ENCODE data around the gene RGPD6. TPM values are rescaled to one million over a fixed set of nuclear protein-coding genes. Genes with fewer than 3 reads are reported as not detected.
"Not testable (repeated sequence)": the region's sequence is repeated elsewhere in the genome, so short reads cannot be mapped to it uniquely, and the experiment has no call there.

Gene RGPD6
- polyA plus RNA-seq, 1 donor: 26.3 TPM

- H3K4me1 ChIP-seq (ENCODE audit: control insufficient read depth, insufficient read depth, low read length); H3K36me3 ChIP-seq (ENCODE audit: control insufficient read depth, insufficient read depth, low read length); DNase-seq; H3K27me3 ChIP-seq (ENCODE audit: control insufficient read depth, insufficient read depth, low read length); H3K27ac ChIP-seq (ENCODE audit: low read length); H3K4me3 ChIP-seq (ENCODE audit: low read length); H3K9me3 ChIP-seq (ENCODE audit: control insufficient read depth, low read depth, low read length): not testable (repeated sequence)
- WGBS (ENCODE audit: insufficient coverage, low lambda C conversion rate): no CpG with 5 or more reads among the region's 3 CpGs
Measured at GRCh38 chr2:110481200-110481599, 95.8 kb downstream of the RGPD6 start.

- H3K9me3 ChIP-seq (ENCODE audit: control insufficient read depth, low read depth, low read length); H3K4me1 ChIP-seq (ENCODE audit: control insufficient read depth, insufficient read depth, low read length); H3K27ac ChIP-seq (ENCODE audit: low read length); H3K27me3 ChIP-seq (ENCODE audit: control insufficient read depth, insufficient read depth, low read length); DNase-seq; H3K4me3 ChIP-seq (ENCODE audit: low read length); H3K36me3 ChIP-seq (ENCODE audit: control insufficient read depth, insufficient read depth, low read length): not testable (repeated sequence)
- WGBS (ENCODE audit: insufficient coverage, low lambda C conversion rate): no CpG with 5 or more reads among the region's 4 CpGs
Measured at GRCh38 chr2:110480084-110480483, 96.9 kb downstream of the RGPD6 start.

- H3K4me3 ChIP-seq (ENCODE audit: low read length); H3K9me3 ChIP-seq (ENCODE audit: control insufficient read depth, low read depth, low read length); H3K27ac ChIP-seq (ENCODE audit: low read length); H3K4me1 ChIP-seq (ENCODE audit: control insufficient read depth, insufficient read depth, low read length); H3K36me3 ChIP-seq (ENCODE audit: control insufficient read depth, insufficient read depth, low read length); H3K27me3 ChIP-seq (ENCODE audit: control insufficient read depth, insufficient read depth, low read length); DNase-seq: not testable (repeated sequence)
- WGBS (ENCODE audit: insufficient coverage, low lambda C conversion rate): no CpG with 5 or more reads among the region's 7 CpGs
Measured at GRCh38 chr2:110477370-110477769, 99.7 kb downstream of the RGPD6 start.

- not testable (repeated sequence) for H3K9me3 ChIP-seq (ENCODE audit: control insufficient read depth, low read depth, low read length); H3K27ac ChIP-seq (ENCODE audit: low read length); H3K4me1 ChIP-seq (ENCODE audit: control insufficient read depth, insufficient read depth, low read length); H3K4me3 ChIP-seq (ENCODE audit: low read length); H3K27me3 ChIP-seq (ENCODE audit: control insufficient read depth, insufficient read depth, low read length); DNase-seq; H3K36me3 ChIP-seq (ENCODE audit: control insufficient read depth, insufficient read depth, low read length)
- WGBS (ENCODE audit: insufficient coverage, low lambda C conversion rate): no CpG with 5 or more reads among the region's 6 CpGs
Measured at GRCh38 chr2:110476952-110477351, 100.1 kb downstream of the RGPD6 start.

- H3K4me1 ChIP-seq (ENCODE audit: control insufficient read depth, insufficient read depth, low read length); H3K27me3 ChIP-seq (ENCODE audit: control insufficient read depth, insufficient read depth, low read length); H3K36me3 ChIP-seq (ENCODE audit: control insufficient read depth, insufficient read depth, low read length); H3K9me3 ChIP-seq (ENCODE audit: control insufficient read depth, low read depth, low read length); H3K4me3 ChIP-seq (ENCODE audit: low read length); DNase-seq; H3K27ac ChIP-seq (ENCODE audit: low read length): not testable (repeated sequence)
- WGBS (ENCODE audit: insufficient coverage, low lambda C conversion rate): no CpG with 5 or more reads among the region's 3 CpGs
Measured at GRCh38 chr2:110475627-110476359, 101.2 kb downstream of the RGPD6 start.

GRCh38 chr2:110474898-110475297 lies 102.1 kb downstream of the RGPD6 start:
- not testable (repeated sequence) for H3K4me1 ChIP-seq (ENCODE audit: control insufficient read depth, insufficient read depth, low read length); H3K4me3 ChIP-seq (ENCODE audit: low read length); H3K27ac ChIP-seq (ENCODE audit: low read length); H3K9me3 ChIP-seq (ENCODE audit: control insufficient read depth, low read depth, low read length); DNase-seq; H3K36me3 ChIP-seq (ENCODE audit: control insufficient read depth, insufficient read depth, low read length); H3K27me3 ChIP-seq (ENCODE audit: control insufficient read depth, insufficient read depth, low read length)
- no CpG with 5 or more reads among the region's 4 CpGs for WGBS (ENCODE audit: insufficient coverage, low lambda C conversion rate)

- H3K9me3 ChIP-seq (ENCODE audit: control insufficient read depth, low read depth, low read length); H3K4me1 ChIP-seq (ENCODE audit: control insufficient read depth, insufficient read depth, low read length); H3K36me3 ChIP-seq (ENCODE audit: control insufficient read depth, insufficient read depth, low read length); H3K4me3 ChIP-seq (ENCODE audit: low read length); H3K27ac ChIP-seq (ENCODE audit: low read length); DNase-seq; H3K27me3 ChIP-seq (ENCODE audit: control insufficient read depth, insufficient read depth, low read length): not testable (repeated sequence)
- WGBS (ENCODE audit: insufficient coverage, low lambda C conversion rate): no CpG with 5 or more reads among the region's 3 CpGs
Measured at GRCh38 chr2:110473059-110473358, 104.0 kb downstream of the RGPD6 start.

- H3K27ac ChIP-seq (ENCODE audit: low read length); H3K36me3 ChIP-seq (ENCODE audit: control insufficient read depth, insufficient read depth, low read length); H3K9me3 ChIP-seq (ENCODE audit: control insufficient read depth, low read depth, low read length); DNase-seq; H3K4me3 ChIP-seq (ENCODE audit: low read length); H3K4me1 ChIP-seq (ENCODE audit: control insufficient read depth, insufficient read depth, low read length); H3K27me3 ChIP-seq (ENCODE audit: control insufficient read depth, insufficient read depth, low read length): not testable (repeated sequence)
- WGBS (ENCODE audit: insufficient coverage, low lambda C conversion rate): no CpG with 5 or more reads among the region's 29 CpGs
Measured at GRCh38 chr2:110472171-110473058, 104.6 kb downstream of the RGPD6 start, which contains the start of gene LIMS4. Gene LIMS4, minus strand, starts transcription at chr2:110472816. Its CDS starts 38 bp downstream, at chr2:110472778.

- H3K4me1 ChIP-seq (ENCODE audit: control insufficient read depth, insufficient read depth, low read length); H3K36me3 ChIP-seq (ENCODE audit: control insufficient read depth, insufficient read depth, low read length); DNase-seq; H3K4me3 ChIP-seq (ENCODE audit: low read length); H3K9me3 ChIP-seq (ENCODE audit: control insufficient read depth, low read depth, low read length); H3K27me3 ChIP-seq (ENCODE audit: control insufficient read depth, insufficient read depth, low read length); H3K27ac ChIP-seq (ENCODE audit: low read length): not testable (repeated sequence)
- WGBS (ENCODE audit: insufficient coverage, low lambda C conversion rate): no CpG with 5 or more reads among the region's 7 CpGs
Measured at GRCh38 chr2:110468921-110469320, 108.1 kb downstream of the RGPD6 start.

GRCh38 chr2:110465312-110465711 lies 111.7 kb downstream of the RGPD6 start:
- not testable (repeated sequence) for H3K4me3 ChIP-seq (ENCODE audit: low read length); H3K27me3 ChIP-seq (ENCODE audit: control insufficient read depth, insufficient read depth, low read length); H3K36me3 ChIP-seq (ENCODE audit: control insufficient read depth, insufficient read depth, low read length); H3K9me3 ChIP-seq (ENCODE audit: control insufficient read depth, low read depth, low read length); H3K4me1 ChIP-seq (ENCODE audit: control insufficient read depth, insufficient read depth, low read length); H3K27ac ChIP-seq (ENCODE audit: low read length); DNase-seq
- no CpG with 5 or more reads among the region's 8 CpGs for WGBS (ENCODE audit: insufficient coverage, low lambda C conversion rate)
